Fibroblast of peridontal ligament (primary cell): ENCODE measurements around the gene GNAI3.

Experiments
- DNase-seq: peaks from one replicate; pipeline ENCODE4 v3.0.0-alpha.2; 2010; ENCODE audit errors: extremely low read depth

GNAI3 gene

DNA sequence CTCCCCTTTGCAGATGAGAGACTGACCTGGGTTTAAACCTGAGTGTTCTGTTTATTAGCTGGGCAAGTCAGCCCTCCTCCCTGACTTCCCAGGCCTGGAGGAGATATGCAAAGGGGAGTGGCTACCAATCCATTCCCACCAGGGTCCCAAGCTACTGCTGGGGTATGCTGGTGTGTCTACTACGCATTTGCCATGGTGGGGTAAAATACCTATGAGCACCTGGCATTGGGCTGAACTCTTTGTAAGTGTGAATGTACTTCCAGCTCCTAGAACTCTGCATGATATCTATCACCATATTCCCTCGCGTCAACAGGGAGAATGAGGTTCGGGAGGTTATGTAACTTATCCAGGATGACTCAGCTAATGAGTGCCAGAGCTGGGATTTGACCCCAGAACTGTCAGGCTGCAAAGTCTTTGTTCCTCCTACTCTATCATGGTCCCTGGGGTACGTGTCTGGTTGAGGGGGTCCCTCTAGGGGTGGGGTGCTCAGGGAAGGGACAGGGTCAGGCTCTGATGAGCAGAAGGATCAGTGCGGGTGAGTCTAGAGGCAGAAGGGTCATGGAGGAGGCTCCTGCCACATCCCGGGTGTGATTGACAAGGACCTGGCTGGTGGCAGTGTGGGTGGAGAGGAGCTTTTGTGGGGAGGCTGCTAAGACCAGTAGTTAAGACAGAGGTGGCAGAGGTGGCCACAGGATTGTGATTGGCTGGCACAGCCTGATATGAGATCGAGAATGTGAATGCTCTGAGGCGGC lies 88.0 kb downstream of the GNAI3 start:
- peak; percentile 81 for DNase-seq

DNA sequence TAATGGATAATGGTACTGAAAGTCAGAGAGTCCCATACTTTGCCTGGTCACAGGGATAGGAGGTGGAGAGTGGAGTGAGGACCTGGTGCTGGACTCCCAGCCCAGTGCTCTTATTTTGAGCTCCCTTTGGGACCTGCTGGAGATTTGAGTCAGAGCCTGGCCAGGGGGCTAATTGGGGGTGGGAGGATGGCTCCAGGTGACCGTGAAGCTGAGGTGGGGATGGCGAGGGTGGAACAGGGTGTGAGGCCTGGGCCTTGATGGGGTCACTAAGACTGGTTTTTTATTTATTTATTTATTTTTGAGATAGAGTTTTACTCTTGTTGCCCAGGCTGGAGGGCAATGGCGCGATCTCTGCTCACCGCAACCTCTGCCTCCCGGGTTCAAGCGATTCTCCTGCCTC lies 89.0 kb downstream of the GNAI3 start:
- no peak for DNase-seq

DNA sequence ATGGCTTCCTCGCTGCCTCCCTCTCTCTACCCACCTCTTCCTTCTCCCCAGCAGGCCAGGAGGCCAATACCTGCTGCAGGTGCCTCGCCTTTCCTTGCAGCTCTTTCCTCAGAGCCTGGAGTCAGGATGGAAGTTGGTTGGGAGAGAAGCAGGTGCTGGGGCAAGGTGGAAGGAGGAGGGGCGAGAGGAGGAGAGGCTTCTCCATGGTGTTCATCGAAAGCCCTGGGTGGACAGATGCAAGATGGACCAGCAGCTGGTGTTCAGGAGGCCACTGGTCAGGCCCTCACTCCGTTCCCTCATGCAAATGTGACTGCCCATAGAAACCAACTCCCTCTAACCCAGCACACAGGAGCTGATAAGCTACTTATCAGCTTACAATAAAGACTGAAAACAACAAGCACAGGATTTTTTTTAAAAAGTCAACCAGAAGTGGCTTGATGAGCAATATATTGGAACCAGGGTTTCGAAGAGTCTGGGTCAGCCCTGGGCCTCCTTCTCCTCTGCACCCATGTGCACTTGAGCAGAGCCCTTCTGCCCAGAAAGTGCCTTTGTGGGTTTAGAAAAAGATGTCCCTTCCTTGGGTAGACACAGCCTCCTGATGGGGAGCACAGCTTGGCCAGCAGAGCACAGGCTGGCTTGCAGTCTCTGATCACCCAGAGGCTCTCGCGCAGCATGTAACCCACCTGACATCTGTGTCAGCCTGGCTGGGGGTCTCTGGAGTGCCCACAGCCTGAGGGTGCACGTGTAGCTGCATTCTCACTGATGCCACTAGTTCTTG lies 90.8 kb downstream of the GNAI3 start:
- no peak for DNase-seq

DNA sequence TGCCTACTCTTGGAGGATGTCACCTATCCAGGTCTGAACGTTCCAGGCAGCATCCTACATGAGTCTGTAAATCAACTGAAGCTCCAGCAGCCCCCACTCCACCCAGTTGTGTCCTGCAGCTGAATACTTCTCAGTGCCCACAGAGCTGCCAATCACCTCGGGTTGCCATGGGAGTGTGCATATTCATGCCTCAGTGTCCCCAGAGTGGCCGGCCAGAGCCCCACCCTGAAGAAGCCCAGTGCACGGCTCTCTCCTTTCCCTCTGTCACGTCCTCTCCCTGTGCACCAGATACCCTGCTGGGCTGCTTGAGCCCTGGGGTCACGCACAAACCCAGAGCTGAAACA lies 91.4 kb downstream of the GNAI3 start:
- no peak for DNase-seq

DNA sequence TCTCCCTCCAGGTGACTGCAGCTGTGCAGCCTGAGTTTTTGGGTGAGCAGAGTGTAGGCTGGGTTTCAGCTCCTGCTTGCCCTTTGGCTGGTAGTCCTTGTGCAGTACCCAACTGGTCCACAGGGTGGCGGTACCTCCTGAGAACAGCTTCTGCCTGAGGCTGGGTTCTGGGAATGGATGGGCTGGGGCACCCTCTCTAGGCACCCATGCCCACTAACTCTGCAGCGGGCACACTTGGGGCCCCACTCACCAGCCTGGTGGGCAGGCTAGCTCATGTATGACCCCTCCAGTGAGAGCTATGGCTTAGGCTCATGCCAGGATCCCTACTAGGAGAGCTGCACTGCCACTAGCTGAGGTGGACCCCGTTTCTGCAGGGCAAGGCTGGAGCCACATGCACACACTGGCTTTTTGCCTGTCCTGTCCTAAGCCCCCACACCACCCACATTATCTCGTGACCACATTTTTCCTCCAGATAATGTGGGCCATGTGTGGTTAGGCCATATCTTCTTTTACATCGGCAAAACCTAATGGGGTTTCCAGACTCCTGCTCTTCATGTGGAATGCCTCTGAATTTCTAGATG lies 92.0 kb downstream of the GNAI3 start:
- peak; percentile 62 for DNase-seq

DNA sequence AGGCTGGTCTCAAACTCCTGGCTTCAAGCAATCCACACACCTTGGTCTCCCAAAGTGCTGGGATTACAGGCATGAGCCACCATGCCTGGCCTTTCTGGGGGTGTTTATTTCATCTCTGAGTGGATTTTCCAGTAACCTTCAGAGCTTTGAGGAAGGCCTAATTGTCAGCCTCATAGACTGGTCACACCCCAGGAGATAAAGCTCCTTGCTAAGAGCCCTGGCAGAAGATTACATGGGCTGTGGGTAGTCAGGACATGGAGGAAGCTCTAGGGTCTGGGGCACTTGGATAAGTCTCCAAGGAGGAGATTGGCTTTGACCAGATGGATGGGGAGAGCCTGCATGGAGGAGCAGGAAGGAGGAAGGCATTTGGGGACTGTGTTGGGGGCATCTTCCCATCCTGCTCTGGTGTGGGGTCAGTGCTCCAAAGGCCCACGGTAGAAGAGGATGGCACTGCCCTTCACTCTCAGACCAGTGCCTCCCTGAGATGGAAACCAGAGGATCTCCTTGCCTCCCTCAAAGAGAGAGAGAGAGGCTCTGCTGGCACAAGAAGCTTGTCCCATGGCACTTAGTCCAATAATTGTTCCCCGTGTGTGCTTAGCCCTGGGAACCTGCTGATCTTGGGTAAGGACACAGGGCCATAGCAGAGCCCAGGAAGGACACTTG lies 92.8 kb downstream of the GNAI3 start:
- DNase-seq, result no peak

DNA sequence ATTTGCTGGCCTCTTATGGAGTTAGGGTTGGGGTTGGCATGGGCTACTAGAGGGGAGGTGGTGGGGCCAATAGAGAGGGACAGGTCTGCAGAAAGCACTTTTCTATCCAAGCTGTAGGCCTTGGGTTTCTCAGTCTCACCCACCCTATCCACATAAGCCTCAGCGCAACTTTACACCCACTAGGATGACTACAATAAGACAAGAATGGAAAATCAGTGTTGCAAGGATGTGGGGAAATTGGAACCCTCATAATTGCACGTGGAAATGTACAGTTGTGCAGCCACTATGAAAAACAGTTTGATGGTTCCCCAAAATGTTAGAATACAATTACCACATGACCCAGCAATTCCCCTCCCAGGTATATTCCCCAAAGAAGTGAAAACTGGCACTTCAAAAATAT lies 93.4 kb downstream of the GNAI3 start:
- DNase-seq, result no peak

DNA sequence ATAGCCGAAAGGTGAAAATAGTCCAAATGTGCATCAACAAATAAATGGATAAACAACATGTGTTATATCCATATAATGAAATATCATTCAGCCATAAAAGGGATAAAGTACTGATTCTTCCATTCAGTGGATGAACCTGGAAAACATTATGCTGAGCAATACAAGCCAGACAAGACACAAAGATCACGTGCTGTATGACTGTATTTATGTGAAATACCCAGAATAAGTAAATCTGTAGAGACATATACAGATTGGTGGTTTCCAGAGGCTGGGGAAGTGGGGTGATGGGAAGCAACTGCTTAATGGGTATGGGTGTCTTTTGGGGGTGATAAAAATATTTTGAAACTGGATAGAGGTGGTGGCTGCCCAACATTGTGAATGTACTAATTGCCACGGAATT lies 94.2 kb downstream of the GNAI3 start:
- peak; percentile 71 for DNase-seq

DNA sequence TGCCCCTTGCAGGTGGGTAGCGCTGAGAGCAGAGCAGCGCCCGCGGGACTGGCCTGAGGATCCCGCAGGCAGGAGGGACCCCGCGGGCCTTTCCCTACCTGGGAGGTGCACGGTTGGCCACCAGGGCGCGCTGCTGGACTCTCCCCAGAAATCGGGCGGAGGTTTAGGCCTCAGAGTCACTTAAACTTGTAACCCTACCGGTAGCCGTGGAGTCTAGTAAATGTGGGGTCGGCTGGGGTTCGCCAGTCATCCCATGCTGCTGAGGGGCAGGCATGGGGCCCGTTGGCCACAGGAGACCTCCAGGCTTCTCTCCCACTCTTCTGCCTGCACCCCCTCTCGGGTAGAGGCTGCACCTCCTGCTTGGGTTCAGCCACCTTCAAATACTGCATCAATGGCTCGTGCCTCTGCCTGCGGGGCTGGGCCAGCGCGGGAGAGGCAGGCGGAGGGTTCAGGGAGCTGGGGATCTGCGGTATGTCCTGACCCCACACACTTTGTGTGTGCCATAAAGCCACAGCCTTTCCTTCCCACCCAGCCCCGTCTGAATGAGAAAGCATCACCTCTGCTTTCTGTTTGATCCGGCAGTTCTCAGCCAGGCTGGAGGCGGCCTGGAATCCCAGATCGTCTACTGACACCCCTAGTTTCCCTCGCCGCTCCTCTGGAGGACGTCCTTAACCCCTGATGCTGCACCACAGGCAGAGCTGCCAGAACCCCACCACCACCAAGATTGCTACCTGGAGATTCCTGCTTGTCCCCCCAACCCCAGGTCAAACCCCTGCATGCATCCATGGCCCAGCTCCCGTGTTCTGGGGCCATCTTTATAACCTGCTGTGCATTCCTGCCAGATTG lies 95.2 kb downstream of the GNAI3 start:
- DNase-seq, result peak; percentile 47

DNA sequence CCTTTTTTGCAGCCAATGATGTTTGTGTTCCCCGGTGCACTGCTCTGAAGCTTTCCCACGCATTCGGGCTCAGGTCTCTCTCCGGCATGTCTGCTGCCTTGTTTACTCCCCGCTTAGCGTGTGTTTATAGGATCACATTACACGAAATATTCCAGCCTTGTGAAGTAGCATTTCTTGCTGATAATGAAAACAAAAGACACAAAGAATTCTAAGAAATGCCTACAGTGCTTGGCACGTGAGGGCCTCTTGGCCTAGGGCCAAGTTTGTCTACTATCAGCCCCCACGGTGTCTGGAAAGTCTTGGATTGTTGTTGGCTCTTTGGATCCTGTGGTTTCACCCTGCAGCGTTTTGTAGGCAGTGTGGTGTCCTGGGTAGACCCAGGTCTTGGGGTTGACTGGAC lies 96.3 kb downstream of the GNAI3 start:
- peak; percentile 52 for DNase-seq

DNA sequence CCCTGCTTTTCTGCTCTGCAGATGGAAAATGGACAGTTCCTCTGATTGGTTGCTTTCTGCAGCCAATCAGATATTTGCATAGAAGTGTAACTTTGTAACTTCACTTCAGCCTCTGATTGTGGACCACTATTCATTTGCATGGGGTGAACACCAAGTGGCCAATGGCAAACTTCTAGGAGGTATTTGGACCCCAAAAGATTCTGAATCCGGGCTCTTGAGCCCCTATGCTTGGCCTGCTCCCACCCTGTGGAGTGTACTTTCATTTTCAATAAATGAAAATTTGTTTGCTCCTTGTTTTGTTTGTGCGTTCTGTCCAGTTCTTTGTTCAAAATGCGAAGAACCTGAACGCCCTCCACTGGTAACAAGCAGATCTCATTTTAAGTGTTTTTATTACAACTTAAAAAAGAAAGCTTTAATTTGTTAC lies 101.1 kb downstream of the GNAI3 start:
- DNase-seq, result peak; percentile 84

DNA sequence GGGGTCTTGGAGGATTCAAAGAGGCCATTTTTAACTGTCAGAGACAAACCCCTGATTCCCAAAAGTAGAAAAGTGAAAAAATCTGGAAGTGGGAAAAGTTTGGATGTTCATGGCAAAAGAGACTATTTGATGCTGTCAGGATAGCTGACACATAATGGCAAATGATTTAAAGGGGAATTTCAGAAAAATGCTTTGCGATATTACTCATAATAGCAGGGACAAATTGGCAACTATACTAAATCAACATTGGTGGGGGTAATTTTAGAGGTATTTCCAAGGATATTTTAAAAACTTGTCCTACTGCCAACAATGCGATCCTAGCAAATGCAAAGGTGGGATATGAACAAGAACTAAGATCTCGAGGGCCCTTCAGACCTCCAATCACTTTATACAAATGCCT lies 102.2 kb downstream of the GNAI3 start:
- no peak for DNase-seq

DNA sequence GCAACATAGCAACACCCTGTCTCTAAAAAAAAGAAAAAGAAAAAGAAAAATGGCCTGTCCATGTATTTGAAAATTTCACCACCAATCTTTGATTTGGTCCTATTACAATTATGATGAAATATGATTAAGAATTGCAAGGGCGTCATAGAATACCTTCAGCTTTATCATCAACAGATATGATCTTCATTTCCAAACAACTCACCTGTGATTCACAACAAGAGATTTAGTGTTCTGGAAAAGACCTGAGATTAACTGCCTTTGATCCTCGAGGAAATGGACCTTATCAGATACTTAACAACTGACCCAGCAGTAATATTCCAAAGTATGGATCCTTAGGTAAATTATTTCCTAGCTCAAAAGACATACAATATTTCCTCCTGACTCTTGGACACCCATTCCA lies 104.0 kb downstream of the GNAI3 start:
- no peak for DNase-seq

DNA sequence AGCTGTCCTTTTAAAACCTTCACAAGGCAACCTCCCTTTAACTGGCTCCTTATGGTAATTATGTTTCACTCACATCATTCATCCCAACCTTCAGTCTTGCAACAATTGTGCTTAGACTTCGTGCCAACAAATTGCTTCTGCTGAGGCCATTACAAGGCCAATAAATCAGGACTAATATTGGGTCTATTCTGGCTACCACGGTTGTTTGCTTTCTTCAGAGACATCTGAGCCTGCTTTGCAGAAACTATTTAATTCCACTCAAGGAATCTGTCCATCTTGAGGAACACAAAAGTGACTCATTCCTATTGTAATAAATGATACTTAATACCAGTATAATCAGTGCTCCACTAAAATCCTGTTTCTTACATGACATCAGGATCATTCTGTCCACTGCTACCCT lies 104.9 kb downstream of the GNAI3 start:
- DNase-seq, result no peak

DNA sequence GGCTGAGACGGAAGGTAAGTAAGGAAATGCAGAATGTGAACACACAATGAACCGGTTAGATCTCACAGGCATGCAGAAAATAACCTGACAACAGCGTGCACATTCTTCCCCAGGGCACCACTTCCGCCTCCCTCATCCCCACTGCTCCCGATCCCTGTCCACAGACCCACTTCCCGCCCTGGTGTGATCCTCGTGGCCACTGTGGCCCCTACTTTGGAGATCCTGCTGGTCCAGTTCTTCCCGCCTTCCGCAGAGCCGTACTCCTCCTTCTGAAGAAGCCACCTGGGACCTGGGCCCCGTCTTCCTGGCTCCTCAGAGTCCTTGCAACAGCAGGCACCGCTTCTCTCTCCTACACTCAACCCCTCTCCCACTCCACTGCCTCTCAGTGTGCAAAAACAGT lies 106.1 kb downstream of the GNAI3 start:
- no peak for DNase-seq

DNA sequence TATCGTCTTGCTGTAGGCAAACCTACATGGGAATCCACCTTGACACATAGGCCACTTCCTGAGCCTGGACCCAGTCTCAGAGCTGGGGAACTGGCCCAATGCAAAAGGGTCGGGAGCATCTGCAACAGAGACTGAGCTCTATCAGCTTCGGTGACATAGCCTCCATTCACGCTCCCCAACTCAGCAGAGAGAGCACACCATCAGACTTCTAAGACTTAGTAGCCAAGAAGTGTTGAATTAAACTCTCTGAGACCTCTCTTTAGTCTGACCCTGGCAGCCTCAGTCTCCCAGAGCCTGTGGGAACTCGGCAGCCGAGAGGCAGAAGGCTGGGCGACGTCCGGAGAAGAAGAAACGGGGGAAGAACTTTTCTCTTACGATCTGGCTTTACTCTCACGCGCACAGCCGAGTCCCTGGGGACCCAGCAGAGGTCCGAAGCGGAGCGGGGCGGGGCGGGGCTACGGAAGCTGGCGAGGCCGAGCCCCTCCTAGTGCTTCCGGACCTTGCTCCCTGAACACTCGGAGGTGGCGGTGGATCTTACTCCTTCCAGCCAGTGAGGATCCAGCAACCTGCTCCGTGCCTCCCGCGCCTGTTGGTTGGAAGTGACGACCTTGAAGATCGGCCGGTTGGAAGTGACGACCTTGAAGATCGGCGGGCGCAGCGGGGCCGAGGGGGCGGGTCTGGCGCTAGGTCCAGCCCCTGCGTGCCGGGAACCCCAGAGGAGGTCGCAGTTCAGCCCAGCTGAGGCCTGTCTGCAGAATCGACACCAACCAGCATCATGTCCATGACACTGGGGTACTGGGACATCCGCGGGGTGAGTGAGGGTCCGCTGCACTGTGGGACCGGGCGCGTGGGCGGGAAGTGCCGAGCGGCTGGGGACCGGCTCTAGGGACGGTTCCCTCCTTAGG lies 107.5 kb downstream of the GNAI3 start, which contains the start of gene GSTM4:
TSS of gene GSTM4 (plus strand) at position 485 of the 905 bp plus-strand sequence. CDS start at position 776, 291 bp downstream.
- peak; percentile 76 for DNase-seq

DNA sequence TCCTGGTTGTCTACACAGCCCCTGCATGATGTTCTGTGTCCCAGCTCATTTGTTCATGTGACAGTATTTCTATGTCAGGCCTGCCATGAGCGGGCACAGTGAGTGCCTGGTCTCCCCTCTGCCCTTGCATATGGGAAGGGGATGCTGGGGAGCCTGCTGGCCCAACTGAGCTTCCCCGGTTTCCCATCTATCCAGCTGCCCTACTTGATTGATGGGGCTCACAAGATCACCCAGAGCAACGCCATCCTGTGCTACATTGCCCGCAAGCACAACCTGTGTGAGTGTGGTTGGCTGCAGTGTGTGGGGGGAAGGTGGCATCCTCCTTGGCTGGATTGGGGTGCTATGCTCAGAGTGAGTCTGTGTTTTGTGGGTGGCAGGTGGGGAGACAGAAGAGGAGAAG lies 109.0 kb downstream of the GNAI3 start:
- DNase-seq, result no peak

DNA sequence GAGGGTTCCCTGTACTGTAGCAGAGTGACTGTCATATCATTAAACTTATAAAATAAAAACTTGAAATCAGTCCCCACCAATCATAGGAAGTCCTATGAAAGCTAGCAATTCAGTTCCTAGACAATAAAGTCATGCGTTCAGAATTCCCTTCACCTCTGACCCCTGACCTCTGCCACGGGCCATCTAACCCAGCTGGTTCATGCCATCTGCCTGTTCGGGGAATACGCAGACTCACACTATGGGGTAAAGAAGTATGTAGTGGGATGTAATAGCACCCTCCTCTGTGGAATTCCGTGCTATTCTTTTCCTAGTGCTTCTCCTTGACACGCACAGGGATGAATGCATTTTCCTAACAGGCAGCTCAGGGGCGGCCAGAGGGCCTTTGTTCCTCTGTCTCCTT lies 109.6 kb downstream of the GNAI3 start:
- DNase-seq, result no peak

DNA sequence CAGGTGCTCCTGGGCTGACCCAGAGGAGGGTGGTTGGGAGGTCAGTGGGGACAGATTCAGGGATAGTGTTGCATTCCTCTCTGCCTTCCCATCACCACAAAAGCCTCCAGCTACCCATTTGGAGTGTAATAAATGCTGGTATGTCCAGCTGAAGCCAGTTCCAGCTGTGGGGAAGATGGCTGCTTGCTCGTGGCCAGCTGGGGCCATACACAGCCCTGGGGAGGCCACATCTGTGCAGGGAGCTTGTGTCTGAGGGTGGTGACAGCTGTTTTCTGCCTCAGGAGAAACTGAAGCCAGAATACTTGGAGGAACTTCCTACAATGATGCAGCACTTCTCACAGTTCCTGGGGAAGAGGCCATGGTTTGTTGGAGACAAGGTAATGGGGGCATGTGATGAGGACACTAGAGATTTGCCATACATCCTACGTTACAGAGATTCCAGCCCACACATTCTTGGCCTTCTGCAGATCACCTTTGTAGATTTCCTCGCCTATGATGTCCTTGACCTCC lies 110.2 kb downstream of the GNAI3 start:
- no peak for DNase-seq

DNA sequence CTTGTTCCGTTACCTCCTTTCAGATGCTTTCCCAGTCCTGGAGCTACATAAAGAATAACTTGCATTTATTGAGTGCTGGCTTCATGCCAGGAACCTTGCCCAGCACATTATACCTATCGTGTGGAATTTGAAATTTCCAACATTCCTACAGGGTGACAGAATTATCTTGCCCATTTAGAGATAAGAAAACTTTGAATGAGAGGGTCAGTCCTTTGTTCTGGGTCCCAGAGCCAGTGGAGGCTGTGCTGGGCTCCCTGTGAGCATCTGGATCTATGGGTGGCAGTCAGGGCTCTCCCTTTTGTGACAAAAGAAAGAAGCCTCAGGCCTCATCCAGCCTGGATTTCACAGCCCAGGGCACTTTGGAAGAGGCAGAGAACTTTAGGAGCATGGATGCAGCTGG lies 110.7 kb downstream of the GNAI3 start:
- DNase-seq, result no peak
